ENCODE measurements around the gene S1PR4. TPM values are rescaled to one million over a fixed set of nuclear protein-coding genes. Genes with fewer than 3 reads are reported as not detected.

S1PR4 gene, protein sequence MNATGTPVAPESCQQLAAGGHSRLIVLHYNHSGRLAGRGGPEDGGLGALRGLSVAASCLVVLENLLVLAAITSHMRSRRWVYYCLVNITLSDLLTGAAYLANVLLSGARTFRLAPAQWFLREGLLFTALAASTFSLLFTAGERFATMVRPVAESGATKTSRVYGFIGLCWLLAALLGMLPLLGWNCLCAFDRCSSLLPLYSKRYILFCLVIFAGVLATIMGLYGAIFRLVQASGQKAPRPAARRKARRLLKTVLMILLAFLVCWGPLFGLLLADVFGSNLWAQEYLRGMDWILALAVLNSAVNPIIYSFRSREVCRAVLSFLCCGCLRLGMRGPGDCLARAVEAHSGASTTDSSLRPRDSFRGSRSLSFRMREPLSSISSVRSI
- 0.41 TPM for total RNA-seq

DNA sequence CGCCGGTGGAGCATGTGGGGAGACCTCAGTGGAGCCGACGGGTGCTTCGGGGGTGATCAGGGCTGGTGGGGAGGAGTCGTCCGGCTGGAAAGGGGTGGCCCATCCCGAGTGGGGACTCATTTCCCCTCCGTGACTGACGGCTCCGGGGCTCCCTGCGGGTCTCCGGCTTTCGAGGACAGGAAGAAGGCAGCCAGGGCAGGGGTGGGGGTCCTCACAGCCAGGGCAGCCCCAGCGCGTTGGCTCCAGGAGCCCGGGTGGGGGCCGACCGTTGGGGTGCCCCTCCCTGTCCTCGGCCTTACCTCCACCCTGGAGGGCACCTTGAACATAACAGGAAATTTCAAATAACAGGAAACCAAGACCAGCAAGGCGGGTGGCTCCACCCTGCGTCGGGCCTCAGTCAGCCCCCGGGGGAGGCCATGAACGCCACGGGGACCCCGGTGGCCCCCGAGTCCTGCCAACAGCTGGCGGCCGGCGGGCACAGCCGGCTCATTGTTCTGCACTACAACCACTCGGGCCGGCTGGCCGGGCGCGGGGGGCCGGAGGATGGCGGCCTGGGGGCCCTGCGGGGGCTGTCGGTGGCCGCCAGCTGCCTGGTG, at the start of gene S1PR4:
Gene S1PR4, plus strand, starts transcription at position 393 of the 596 bp plus-strand sequence. Its CDS starts 24 bp downstream, at position 417.
- DNase-seq (ENCODE audit: low spot score in 2 of 2) (no peak), FAIRE-seq (no peak)

DNA sequence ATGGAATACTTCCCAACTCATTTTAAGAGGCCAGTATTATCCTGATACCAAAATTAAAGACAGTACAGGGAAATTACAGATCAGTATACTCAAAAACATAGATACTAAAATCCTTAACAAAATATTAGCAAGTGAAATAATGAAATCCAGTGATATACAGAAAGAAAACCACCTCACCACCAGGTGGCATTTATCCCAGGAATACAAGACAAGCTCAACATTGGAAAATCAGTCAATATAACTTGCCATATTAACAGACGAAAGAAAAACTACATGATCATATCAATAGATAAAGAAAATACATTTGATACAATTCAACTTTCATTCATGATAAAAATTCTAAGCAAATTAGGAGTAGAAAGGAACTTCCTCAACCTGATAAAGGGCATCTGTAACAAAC, 49.5 kb upstream of the S1PR4 start:
- FAIRE-seq (no peak), DNase-seq (ENCODE audit: low spot score in 2 of 2) (no peak)

DNA sequence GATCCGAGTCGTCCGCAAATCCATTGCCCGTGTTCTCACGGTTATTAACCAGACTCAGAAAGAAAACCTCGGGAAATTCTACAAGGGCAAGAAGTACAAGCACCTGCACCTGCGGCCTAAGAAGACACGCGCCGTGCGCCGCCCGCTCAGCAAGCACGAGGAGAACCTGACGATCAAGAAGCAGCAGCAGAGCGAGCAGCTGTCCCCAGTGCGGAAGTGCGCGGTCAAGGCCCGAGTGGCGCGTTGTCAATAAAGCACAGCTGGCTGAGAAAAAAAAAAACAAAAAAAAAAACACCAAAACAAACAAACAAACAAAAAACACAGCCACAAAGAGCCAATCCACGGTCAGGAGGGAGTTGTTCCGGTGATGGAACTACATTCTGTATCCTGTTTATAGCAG, 47.4 kb upstream of the S1PR4 start:
- no peak for DNase-seq (ENCODE audit: low spot score in 2 of 2)
- no peak for FAIRE-seq

DNA sequence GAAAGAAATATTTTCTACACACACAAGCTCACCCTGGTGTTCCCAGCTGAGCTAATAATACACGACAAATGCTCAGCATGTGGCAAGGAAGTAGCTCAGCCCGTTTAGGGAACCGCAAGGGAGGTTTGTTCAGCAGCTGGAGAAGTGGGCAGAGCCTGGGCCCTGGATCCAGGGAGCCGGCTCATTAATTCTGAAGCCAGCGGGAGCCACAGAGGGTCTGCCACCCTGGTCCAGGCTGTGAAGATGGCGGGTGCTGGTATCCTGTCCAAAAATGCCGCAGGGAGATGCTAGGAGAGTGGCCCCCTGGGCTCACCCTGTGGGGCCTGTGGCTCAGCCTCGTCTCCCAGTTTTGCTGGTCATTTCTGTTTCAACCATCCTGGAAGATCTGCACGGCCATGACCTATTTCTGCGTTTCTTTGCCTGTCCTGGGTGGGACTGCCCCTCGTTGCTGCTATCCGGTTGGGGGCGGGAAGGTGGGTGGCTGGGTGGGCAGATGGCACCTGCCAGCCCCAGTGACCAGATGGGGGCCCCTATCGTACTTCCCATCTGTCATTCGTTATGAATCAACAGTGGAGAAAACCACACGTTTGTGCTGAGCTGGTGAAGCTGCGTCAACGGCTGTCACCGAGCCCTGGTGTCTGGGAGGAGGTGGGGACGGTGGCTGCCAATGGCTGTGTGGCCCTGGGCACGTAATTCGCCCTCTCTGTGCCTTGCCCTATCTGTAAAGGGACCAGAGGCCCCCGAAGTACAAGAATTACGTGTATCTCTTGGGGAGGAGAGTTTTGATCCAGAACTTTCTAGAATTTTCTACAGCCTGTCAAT, 45.4 kb upstream of the S1PR4 start:
- DNase-seq (ENCODE audit: low spot score in 2 of 2) (no peak), FAIRE-seq (no peak)

DNA sequence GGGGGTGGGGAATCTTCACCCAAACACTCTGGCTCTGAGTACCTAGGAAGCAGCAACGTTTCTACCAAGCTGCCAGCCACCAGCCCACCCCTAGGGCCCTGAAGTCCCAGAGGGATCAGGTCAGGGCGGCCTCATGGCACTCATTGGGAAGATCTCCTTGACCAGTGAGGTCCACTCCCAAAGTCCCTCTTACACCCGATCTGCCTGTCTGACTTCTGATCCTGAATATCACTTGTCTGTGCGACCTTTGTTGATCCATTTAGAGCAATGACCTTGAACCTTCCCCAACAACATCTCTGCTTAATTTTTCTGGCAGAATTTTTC, 44.8 kb upstream of the S1PR4 start:
- DNase-seq (ENCODE audit: low spot score in 2 of 2) (no peak), FAIRE-seq (no peak)

DNA sequence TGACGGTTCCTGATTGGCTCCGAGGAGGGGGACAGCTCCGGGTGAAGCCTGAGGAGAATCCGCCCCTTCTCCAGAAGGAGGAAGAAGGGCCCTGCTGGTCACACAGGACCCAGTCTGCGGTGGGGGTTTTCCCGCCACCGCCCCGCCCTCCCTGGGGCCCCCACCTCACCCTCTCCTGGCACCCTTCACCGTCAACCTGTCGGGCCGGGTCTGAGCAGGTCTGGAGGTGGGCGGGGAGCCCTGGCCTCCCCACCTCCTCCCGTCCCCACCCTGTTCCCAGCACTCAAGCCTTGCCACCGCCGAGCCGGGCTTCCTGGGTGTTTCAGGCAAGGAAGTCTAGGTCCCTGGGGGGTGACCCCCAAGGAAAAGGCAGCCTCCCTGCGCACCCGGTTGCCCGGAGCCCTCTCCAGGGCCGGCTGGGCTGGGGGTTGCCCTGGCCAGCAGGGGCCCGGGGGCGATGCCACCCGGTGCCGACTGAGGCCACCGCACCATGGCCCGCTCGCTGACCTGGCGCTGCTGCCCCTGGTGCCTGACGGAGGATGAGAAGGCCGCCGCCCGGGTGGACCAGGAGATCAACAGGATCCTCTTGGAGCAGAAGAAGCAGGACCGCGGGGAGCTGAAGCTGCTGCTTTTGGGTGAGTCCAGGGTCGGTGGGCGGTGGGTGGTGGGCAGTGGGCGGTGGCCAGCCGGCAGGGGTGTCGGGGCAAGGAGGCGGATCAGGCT, 42.4 kb upstream of the S1PR4 start, which contains the start of gene GNA15:
Gene GNA15, plus strand, starts transcription at position 73 of the 723 bp plus-strand sequence. Its CDS starts 418 bp downstream, at position 491.
- FAIRE-seq = no peak
- DNase-seq (ENCODE audit: low spot score in 2 of 2) = peak in 1 of 2 donors; percentile 35

DNA sequence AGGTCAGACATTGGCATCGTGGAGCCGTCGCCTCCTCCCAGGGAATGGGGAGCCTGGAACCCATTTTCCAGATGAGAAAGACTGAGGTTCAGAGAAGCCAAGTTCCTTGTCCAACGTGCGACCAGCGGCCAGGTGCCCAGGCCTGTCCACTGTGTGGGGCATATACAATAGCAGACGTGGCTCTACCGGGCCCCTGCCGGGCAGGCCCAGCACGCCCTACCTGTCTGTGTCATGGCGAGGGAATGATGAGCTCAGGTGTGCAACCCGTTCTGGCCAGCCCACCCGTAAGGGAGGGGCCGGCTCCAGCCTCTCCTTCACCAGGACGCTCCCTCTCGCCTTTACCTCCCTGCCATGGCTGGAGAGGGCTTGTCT, 41.9 kb upstream of the S1PR4 start:
- FAIRE-seq (no peak), DNase-seq (ENCODE audit: low spot score in 2 of 2) (no peak)

DNA sequence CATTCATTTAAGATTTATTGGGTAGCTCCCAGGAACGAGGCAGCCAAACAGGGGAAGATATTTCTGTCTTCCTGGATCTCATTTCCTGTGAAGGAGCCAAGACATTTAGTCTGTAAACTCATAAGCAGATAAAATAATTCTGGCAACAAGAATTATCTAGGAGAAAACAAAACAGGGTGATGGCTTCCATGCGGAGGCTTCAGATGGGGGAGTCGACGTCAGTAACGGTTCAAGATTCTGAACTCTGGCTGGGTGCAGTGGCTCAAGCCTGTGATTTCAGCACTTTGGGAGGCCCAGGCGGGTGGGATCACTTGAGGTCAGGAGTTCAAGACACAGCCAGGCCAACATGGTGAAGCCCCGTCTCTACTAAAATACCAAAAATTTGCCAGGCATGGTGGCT, 41.5 kb upstream of the S1PR4 start:
- no peak for FAIRE-seq

DNA sequence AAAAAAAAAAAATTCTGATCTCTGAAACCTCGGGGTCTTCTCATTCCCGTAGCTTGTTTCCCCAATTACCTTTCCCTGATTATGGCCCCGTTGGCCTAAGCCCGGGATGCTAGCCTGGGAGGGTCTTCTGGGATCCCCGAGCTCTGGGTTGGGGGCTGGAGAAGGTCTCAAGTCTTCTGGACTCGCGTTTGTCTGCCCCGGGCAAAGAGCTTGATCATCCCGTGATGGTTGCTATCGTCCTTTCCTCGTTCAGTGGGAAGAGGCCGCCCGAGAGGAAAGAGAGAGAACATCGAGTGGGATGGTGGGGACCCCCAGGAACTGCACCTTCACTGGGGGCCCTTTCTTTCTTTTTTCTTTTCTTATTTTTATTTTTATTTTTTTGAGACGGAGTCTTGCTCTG, 40.3 kb upstream of the S1PR4 start:
- DNase-seq (ENCODE audit: low spot score in 2 of 2) = no peak

More for the DNA sequence above, 41.5 kb upstream of the S1PR4 start:
- no peak for DNase-seq (ENCODE audit: low spot score in 2 of 2)

DNA sequence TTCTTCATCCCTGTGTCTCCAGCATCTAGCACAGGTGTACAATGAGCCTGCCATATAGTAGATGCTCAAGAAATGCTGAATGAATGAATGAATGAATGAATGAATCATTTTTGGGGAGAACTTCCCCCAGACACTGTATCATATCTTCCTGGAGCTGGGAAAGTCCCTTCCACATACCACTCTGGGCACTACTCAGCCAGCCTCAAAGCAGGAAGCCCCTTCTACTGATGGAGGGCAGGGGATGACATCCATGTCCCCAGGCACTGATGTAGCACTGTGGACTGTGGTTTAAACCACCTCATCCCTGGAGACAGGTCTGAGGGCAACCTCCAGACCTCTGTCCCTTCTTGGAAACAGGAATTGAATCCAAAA, 37.9 kb upstream of the S1PR4 start:
- DNase-seq (ENCODE audit: low spot score in 2 of 2) (no peak), FAIRE-seq (no peak)

More for the DNA sequence above, 40.3 kb upstream of the S1PR4 start:
- no peak for FAIRE-seq

DNA sequence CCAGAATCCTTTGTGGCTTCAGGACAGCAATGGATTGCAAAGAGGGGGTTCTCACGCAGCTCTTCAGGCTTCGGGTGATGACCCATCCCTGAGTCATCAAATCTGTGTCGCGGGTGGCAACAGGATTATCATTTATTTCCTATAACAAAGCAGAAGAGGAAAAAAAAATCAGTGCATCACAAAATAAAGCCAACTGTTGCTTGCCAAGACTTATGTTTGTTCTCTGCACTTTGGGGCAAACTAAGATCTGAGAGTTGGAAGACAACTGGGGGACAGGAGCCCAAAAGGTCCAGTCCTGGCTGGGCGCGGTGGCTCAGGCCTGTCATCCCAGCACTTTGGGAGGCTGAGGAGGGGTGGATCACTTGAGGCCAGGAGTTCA, 36.3 kb upstream of the S1PR4 start:
- no peak for DNase-seq (ENCODE audit: low spot score in 2 of 2)
- FAIRE-seq = no peak

DNA sequence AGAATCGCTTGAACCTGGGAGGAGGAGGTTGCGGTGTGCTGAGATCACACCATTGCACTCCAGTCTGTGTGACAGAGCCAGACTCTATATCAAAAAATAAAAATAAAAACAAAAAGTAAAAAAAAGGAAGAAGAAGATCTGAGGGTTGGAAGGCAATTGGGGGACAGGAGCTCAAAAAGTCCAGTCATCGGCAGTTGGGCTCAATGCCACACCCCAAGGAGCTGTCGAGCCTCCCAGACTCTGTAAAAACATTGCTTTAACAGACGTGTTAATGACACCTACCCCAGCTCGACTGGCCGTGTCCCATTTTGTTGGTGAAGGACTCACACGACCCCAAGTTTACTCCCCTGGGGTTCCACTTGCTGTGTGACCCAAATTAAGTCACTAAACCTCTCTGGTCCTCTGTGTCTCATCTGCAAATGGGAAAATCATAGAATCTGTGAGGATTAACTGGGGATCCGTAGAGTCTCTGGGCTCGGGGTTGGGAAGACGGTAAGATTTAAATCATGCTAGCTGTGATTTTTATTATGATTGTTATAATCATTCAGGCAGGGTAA, 35.7 kb upstream of the S1PR4 start:
- DNase-seq (ENCODE audit: low spot score in 2 of 2) = no peak
- FAIRE-seq = no peak

DNA sequence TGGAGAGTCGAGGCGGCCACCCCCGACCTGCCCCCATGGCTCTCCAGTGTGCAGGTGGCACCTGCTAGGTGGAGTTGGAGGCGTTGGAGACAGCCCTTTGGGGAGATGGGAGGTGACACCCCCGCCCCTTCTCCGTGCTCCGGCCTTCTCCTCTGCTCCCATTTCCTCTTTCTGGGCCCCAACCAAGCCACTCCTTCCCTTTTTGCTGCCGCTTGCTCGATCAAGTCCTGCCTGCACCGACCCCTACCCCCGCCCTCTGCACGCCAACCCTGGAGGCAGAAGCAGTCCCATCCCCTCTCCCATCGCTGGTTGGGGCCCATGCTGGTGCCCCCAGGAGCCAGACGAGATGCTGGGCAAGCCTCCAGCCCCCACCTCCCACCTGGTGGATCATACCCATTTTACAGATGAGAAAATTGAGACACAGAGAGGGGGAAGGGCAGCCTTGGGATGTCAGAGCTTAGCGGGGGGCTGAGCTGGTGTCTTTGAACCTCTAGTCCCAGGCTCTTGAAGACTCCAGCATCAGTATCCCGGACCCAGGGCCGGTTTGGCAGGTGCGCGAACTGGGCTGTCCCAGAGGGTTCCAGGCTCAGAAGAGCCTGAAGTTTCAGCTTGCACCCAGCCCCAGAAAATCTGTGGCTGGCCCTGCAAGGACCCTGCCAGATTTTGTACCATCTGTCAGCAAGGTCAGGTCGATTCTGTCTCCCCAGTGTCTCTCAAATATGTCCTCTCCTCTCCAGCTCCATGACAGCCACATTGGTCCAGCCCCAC, 32.5 kb upstream of the S1PR4 start:
- no peak for FAIRE-seq
- DNase-seq (ENCODE audit: low spot score in 2 of 2) = no peak

DNA sequence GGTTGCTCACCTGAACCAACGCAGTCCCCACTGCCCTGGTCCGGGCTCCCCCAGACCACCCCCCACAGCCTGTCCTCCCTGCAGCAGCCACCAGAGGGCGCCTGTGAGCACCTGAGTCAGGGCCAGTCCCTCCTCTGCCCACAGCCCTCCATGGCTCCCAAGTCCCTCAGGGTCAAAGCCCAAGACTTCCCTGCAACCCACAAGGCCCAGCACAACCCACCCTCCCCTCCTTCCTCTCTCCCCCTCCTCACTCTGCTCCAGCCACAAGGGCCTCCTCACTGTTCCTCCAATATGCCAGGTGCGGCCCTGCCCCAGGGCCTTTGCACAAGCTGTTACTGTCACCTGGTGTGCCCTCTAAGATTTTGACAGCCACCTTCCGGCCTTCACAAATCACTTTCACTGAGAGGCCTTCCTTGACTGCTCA, 31.9 kb upstream of the S1PR4 start:
- DNase-seq (ENCODE audit: low spot score in 2 of 2) = no peak
- no peak for FAIRE-seq

DNA sequence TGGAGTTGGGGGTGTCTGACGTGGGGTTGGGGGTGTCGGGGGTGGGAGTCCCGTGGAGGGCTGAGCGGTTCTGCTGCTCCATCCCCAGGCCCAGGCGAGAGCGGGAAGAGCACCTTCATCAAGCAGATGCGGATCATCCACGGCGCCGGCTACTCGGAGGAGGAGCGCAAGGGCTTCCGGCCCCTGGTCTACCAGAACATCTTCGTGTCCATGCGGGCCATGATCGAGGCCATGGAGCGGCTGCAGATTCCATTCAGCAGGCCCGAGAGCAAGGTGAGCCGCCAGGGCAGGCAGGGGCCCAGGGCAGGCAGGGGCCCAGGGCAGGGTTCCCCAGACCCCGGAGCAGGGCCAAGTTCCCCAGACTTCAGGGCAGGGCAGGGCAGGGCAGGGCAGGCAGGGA, 30.1 kb upstream of the S1PR4 start:
- no peak for DNase-seq (ENCODE audit: low spot score in 2 of 2)
- no peak for FAIRE-seq

DNA sequence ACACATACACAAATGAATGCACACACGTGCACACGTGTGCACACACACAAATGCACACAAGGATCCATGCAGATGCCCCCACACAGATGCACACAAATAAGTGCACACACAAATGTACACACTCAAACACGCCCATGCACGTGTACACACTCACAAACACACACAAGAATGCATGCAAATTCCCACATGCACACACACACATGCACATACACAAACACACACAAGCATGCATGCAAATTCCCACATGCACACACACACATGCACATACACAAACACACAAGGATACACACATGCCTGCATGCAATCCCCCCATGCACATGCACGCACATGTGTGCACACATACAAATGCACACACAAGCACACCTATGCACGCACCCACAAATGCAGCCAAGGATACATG, 29.5 kb upstream of the S1PR4 start:
- DNase-seq (ENCODE audit: low spot score in 2 of 2) (no peak), FAIRE-seq (no peak)

DNA sequence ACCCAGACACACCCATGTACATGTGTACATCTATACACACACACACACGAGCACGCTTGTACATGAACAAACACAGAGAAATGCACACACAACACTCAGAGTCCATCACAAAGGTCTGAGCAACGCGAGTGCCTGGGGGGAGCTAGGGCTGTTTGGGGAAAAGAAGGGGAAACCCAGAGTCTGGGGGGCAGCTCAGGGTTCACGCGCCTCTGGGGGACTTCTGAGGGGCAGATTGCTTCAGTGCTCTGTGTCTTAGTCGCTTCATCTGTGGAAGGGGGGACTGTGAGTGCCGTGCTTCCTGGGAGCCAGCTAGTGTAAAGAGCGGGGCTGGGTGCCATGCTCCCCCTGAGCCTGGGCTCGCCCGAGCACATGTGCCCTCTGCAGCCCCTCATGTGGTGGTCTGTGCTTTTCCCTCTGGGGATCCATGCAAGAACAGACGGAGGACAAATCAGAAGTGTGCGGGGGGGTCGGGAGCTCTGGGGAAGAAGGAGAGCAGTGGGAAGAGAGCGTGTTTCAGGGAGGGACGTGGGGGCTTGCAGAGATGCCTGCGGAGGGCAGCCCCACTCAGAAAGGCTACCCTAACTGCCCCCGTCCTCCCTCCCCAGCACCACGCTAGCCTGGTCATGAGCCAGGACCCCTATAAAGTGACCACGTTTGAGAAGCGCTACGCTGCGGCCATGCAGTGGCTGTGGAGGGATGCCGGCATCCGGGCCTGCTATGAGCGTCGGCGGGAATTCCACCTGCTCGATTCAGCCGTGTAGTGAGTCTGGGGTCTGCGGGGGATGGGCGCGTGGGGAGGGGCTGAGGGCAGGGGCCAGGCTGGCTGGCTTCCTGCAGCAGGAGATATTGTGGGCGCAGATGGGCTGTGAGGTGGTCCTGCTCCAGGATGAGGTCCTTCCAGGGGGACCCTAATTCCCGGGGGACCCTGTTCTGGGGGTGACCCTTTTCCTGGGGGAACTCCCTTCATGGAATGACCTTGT, 28.8 kb upstream of the S1PR4 start:
- no peak for DNase-seq (ENCODE audit: low spot score in 2 of 2)
- no peak for FAIRE-seq

DNA sequence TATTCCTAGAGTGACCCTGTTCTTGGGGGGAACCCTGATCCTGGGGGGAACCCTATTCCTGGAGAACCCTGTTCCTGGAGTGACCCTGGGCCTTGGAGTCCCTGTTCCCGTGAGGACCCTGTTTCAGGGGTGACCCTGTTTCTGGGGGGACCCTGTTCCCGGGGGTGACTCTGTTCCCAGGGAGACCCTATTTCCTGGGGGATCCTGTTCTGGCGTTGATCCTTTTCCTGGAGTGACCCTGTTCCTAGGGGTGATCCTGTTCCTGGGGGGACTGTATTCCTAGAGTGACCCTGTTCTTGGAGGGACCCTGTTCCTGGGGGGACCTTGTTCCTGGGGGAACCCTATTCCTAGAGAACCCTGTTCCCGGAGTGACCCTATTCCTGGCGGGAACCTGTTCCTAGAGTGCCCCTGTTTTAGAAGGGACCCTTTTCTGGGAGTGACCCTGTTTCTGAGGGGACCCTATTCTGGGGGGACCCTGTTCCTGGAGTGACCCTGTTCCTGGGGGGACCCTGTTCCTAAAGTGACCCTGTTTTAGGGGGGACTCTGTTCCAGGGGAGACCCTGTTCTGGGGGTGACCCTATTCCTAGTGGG, 27.7 kb upstream of the S1PR4 start:
- FAIRE-seq (no peak), DNase-seq (ENCODE audit: low spot score in 2 of 2) (no peak)
